ENCODE results near the gene CLEC3A.
"Not testable (repeated sequence)": the region's sequence is repeated elsewhere in the genome, so short reads cannot be mapped to it uniquely, and the experiment has no call there.

Gene CLEC3A

DNA sequence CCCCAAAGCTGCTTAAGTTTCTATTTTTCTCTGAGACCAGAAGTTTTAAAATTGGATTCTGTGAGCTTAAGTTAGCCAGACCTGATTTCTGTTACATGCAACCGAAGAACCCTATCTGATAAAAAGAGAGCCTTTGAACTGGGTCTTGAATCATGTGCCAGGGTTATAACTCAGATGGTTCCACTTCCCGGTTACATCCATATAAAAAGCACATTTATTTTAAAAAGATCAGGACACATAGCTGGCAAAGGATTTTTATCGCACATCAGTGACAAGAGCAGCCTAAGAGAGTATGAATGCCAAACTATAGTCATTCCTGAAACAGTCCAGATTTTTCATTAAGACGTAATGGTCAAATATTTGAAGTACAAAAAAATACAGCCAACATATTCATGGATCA is 32.5 kb upstream of the CLEC3A start:
- no peak overlapping the region for H3K4me2 ChIP-seq (ENCODE audit: low read length)
- H3K4me3 ChIP-seq (ENCODE audit: low read length), result no peak overlapping the region
- no peaks in the 10 kb centered on the region for H3K9me2 ChIP-seq (replicated peaks; ENCODE audit: control insufficient read depth, low read length)
- TF ChIP-seq CTCF (IDR thresholded peaks at IDR 0.05; ENCODE audit: low read depth, low read length, poor library complexity, severe bottlenecking), result no peak
- TF ChIP-seq EZH2phosphoT487 (IDR thresholded peaks at IDR 0.05; ENCODE audit: borderline replicate concordance, low read length), result no peak
- no peaks in the 10 kb centered on the region; the same call in 1 of the 2 replicates for H3K27me3 ChIP-seq (ENCODE audit: control insufficient read depth, low read length)
- H3K36me3 ChIP-seq (ENCODE audit: control insufficient read depth, low read length), result no peaks in the 10 kb centered on the region
- H3K9me3 ChIP-seq (ENCODE audit: control insufficient read depth, insufficient read depth, low read length), result no peaks in the 10 kb centered on the region
- no peaks in the 10 kb centered on the region for H4K20me1 ChIP-seq (ENCODE audit: control insufficient read depth, insufficient read depth, low read depth, low read length)
- no peaks in the 10 kb centered on the region for H3F3A ChIP-seq (ENCODE audit: control insufficient read depth, insufficient read depth)
- no peaks in the 10 kb centered on the region for H3K79me2 ChIP-seq (ENCODE audit: control insufficient read depth, low read length)
- H3K27ac ChIP-seq (ENCODE audit: low read depth, low read length), result no peak overlapping the region
- H3K4me1 ChIP-seq (ENCODE audit: control insufficient read depth, low read length), result no peaks in the 10 kb centered on the region

DNA sequence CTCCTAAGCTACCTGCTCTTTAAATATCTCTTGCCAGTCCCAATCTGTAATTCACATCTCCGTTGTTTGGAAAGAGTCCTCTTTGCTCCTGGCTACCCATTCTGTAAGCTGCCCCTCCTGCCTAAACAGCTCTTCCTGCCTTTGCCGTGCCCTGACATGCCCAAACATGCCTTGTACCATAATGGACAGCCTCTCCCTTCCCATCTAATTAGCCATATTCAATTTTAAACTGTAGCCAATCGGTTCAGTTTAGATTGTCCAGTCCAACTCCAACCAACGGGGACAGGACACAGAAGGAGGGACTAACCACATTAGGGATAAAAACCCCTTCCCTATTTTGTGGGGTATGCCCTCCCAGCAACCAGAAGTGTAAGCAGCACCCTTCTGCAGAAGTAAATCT is 30.6 kb upstream of the CLEC3A start:
- H3K27ac ChIP-seq (ENCODE audit: low read depth, low read length), result no peak overlapping the region
- no peaks in the 10 kb centered on the region for H3K9me3 ChIP-seq (ENCODE audit: control insufficient read depth, insufficient read depth, low read length)
- TF ChIP-seq EZH2phosphoT487 (IDR thresholded peaks at IDR 0.05; ENCODE audit: borderline replicate concordance, low read length), result no peak
- no peak for TF ChIP-seq CTCF (IDR thresholded peaks at IDR 0.05; ENCODE audit: low read depth, low read length, poor library complexity, severe bottlenecking)
- no peaks in the 10 kb centered on the region for H3K27me3 ChIP-seq (ENCODE audit: control insufficient read depth, low read length)
- H3K79me2 ChIP-seq (ENCODE audit: control insufficient read depth, low read length), result no peaks in the 10 kb centered on the region
- H4K20me1 ChIP-seq (ENCODE audit: control insufficient read depth, insufficient read depth, low read depth, low read length), result no peaks in the 10 kb centered on the region
- H3K4me1 ChIP-seq (ENCODE audit: control insufficient read depth, low read length), result no peaks in the 10 kb centered on the region
- no peaks in the 10 kb centered on the region for H3F3A ChIP-seq (ENCODE audit: control insufficient read depth, insufficient read depth)
- H3K4me2 ChIP-seq (ENCODE audit: low read length), result no peak overlapping the region
- no peak overlapping the region for H3K4me3 ChIP-seq (ENCODE audit: low read length)
- no peaks in the 10 kb centered on the region for H3K36me3 ChIP-seq (ENCODE audit: control insufficient read depth, low read length)
- H3K9me2 ChIP-seq (replicated peaks; ENCODE audit: control insufficient read depth, low read length), result no peaks in the 10 kb centered on the region

- H3K79me2 ChIP-seq (ENCODE audit: control insufficient read depth, low read length); H3K27ac ChIP-seq (ENCODE audit: low read depth, low read length); H4K20me1 ChIP-seq (ENCODE audit: control insufficient read depth, insufficient read depth, low read depth, low read length); H3K9me2 ChIP-seq (replicated peaks; ENCODE audit: control insufficient read depth, low read length); H3K36me3 ChIP-seq (ENCODE audit: control insufficient read depth, low read length); H3K27me3 ChIP-seq (ENCODE audit: control insufficient read depth, low read length); H3K4me3 ChIP-seq (ENCODE audit: low read length); H3K4me1 ChIP-seq (ENCODE audit: control insufficient read depth, low read length); H3K9me3 ChIP-seq (ENCODE audit: control insufficient read depth, insufficient read depth, low read length); H3F3A ChIP-seq (ENCODE audit: control insufficient read depth, insufficient read depth); H3K4me2 ChIP-seq (ENCODE audit: low read length): not testable (repeated sequence)
Observed at GRCh38 chr16:77992381-77992780, 30.0 kb upstream of the CLEC3A start.

DNA sequence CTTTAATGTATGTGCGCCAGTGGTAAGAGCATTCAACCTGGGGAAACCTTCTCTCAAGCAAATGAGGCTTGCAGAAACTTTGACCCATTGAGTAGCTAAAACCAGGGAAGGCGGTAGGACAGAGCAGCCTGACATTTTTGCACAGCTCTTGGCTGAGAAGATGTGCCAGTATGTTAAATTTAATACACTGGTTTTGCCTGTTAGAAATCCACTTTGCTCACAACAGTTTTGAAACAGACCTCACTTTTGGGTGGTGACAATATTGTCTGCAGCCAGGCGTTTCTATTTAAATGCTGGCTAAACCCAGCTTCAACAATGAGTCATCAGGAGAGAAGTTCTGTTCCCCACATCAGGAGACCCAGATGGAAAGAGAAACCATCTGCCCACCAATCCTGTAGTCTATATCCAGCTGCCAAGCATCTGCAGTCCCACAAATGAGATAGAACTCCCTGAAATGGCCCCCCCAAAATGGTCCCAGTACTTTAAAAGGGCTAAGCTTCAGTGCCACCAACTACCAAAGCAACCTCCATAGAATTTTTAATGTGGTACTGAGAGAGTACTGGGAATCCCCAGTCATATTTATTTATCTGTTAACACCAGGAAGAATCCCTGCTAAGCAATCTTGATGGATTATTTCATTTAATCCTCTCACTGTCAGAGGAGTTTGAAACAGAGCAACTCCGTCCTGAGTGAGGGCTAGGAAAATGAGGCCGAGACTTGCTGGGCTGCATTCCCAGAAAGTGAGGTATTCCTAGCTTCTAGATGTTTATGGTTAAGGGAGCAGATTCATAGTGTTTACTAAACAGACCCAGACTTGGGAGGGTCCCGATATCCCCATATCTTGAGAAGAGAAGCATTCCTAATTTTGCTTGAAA is 29.0 kb upstream of the CLEC3A start:
- Histone ChIP-seq H3K27me3 (ENCODE audit: control insufficient read depth, low read length) (no peaks in the 10 kb centered on the region), H3K9me3 (ENCODE audit: control insufficient read depth, insufficient read depth, low read length) (no peaks in the 10 kb centered on the region), H3F3A (ENCODE audit: control insufficient read depth, insufficient read depth) (no peaks in the 10 kb centered on the region), H3K79me2 (ENCODE audit: control insufficient read depth, low read length) (no peaks in the 10 kb centered on the region), H3K4me1 (ENCODE audit: control insufficient read depth, low read length) (no peaks in the 10 kb centered on the region), H3K36me3 (ENCODE audit: control insufficient read depth, low read length) (no peaks in the 10 kb centered on the region), H3K4me2 (ENCODE audit: low read length) (no peak overlapping the region), H3K4me3 (ENCODE audit: low read length) (no peak overlapping the region), H3K27ac (ENCODE audit: low read depth, low read length) (no peak overlapping the region), H3K9me2 (replicated peaks; ENCODE audit: control insufficient read depth, low read length) (no peaks in the 10 kb centered on the region), H4K20me1 (ENCODE audit: control insufficient read depth, insufficient read depth, low read depth, low read length) (no peaks in the 10 kb centered on the region)
- TF ChIP-seq EZH2phosphoT487 (IDR thresholded peaks at IDR 0.05; ENCODE audit: borderline replicate concordance, low read length), result no peak
- no peak for TF ChIP-seq CTCF (IDR thresholded peaks at IDR 0.05; ENCODE audit: low read depth, low read length, poor library complexity, severe bottlenecking)
